ENCODE measurements around the gene CHCHD3. TPM values are rescaled to one million over a fixed set of nuclear protein-coding genes. Genes with fewer than 3 reads are reported as not detected.
A peak's percentile ranks its signal among the peaks of the same experiment; 100 is the strongest.

CHCHD3 gene
- total RNA-seq (10 to 100 TPM; 25.6 to 44.6 (median 31.2) TPM), polyA plus RNA-seq (10 to 100 TPM; 47.7 to 49.7 TPM), total RNA-seq (33.4 reads per million, percentile 62 among the genes with 10 or more reads in this experiment)

DNA sequence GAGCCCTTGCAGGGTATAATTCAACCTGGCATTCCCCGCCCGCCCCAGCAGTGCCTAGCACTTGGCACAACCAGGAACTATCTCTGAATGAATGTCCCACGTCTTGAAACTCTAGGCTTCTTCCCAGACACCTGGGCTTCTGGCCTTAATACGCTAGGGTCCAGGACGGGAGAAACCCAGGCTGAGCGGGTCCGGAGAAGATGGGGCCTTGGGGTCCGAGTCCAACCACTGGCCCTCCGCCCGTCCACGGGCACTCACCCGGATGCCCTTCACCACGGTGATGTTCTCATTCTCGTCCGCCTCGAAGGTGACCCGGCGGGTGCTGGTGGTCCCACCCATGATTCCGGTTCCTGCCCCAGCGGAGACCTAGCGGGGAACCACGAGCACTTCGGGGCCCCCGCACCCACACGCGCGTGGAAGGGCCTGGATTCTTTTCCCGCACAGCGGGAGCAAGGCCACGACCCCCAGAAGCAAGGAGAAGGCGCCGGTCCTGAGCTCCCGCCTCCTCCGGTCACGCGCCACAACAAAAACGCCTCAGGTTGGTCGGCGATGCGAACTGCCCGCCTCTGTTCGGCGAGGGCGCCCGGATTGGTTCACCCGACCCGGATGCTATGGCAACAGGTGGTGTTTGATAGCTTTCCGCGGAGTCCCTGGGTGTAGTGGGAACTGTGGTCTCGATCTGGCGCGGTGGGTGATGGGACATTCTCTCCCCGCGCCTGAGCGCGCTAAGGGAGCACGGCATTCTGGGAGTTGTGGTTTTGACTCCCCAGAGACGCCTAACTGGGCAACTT lies at the start of gene CHCHD3:
Gene CHCHD3, minus strand, starts transcription at position 492 of the 791 bp plus-strand sequence. Its CDS starts 153 bp downstream, at position 339.
- Mint-ChIP-seq H3K36me3 (peaks cover 4 to 9% (median 6%) of the 10 kb centered on the region in 5 donors), H3K27me3 (peaks cover 0 to 7% (median 0%) of the 10 kb centered on the region in 5 donors), H3K4me3 (peak within 1 kb of the TSS; percentile 87 to 95 (median 92)), H3K27ac (peak within 1 kb of the TSS; percentile 52 to 96 (median 93)), H3K9me3 (no peaks in the 10 kb centered on the region), H3K4me1 (peaks cover 13 to 44% (median 34%) of the 10 kb centered on the region in 7 donors)
- peaks cover 14 to 17% of the 10 kb centered on the region in 2 donors for H3K4me1 ChIP-seq (ENCODE audit: control insufficient read depth in 2 of 2, insufficient read depth in 2 of 2, low read length in 2 of 2)
- peak within 1 kb of the TSS; percentile 93 for H3K27ac ChIP-seq (ENCODE audit: low read depth, low read length)
- DNase-seq: peak; percentile 83 to 97 (median 95)
- POLR2A ChIA-PET: interaction anchor here (1.1 kb wide), 1 partner anchor 310 kb away, joined by 3 read pairs; no protein-coding TSS in a partner anchor
- ATAC-seq: peak; percentile 99
- H3K9me3 ChIP-seq (ENCODE audit: control insufficient read depth in 2 of 3, low read length in 3 of 3): no peaks in the 10 kb centered on the region
- peaks cover 0 to 6% (median 0%) of the 10 kb centered on the region in 3 experiments for H3K36me3 ChIP-seq (ENCODE audit: control insufficient read depth in 2 of 3, insufficient read depth in 3 of 3, low read length in 3 of 3)
- H3K27me3 ChIP-seq (ENCODE audit: control insufficient read depth in 2 of 2, insufficient read depth in 2 of 2, low read length in 2 of 2): no peaks in the 10 kb centered on the region
- H3K4me3 ChIP-seq (ENCODE audit: low read length): peak within 1 kb of the TSS; percentile 94
- intact Hi-C loops (cut with micrococcal nuclease): loop anchor here (1.0 to 5.0 kb wide), 13 partner anchors 171 to 1906 kb away; partner anchors contain the start of genes AKR1B1 (in 2 of the 2), AGBL3 (in 1 of the 2), BPGM (in 1 of the 2) and LRGUK (in 1 of the 2)
- CTCF ChIA-PET: no interaction called here

DNA sequence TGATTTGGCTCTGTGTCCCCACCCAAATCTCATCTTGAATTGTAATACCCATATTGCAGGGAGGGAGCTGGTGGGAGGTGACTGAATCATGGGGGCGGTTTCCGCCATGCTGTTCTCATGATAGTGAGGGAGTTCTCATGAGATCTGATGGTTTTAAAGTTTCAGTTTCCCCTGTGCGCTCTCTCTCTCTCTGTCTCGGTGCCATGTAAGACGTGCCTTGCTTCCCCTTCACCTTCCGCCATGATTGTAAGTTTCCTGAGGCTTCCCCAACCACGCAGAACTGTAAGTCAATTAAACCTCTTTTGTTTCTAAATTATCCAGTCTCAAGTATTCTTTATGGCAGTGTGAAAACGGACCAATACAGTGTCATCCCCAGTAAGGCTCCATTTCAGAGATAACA lies 48.3 kb upstream of the CHCHD3 start:
- Mint-ChIP-seq H3K36me3 (peaks cover 0 to 3% (median 0%) of the 10 kb centered on the region in 5 donors), H3K4me3 (no peak overlapping the region), H3K9me3 (peaks cover 0 to 5% (median 1%) of the 10 kb centered on the region in 11 donors), H3K27ac (no peak overlapping the region), H3K27me3 (peaks cover 0 to 11% (median 2%) of the 10 kb centered on the region in 5 donors), H3K4me1 (no peaks in the 10 kb centered on the region)
- Histone ChIP-seq H3K4me3 (ENCODE audit: low read length) (no peak overlapping the region), H3K4me1 (ENCODE audit: control insufficient read depth in 2 of 2, insufficient read depth in 2 of 2, low read length in 2 of 2) (no peaks in the 10 kb centered on the region), H3K9me3 (ENCODE audit: control insufficient read depth in 2 of 3, low read length in 3 of 3) (no peaks in the 10 kb centered on the region), H3K27me3 (ENCODE audit: control insufficient read depth in 2 of 2, insufficient read depth in 2 of 2, low read length in 2 of 2) (no peaks in the 10 kb centered on the region), H3K36me3 (ENCODE audit: control insufficient read depth in 2 of 3, insufficient read depth in 3 of 3, low read length in 3 of 3) (no peaks in the 10 kb centered on the region), H3K27ac (ENCODE audit: low read depth, low read length) (no peak overlapping the region)
- intact Hi-C loops (cut with micrococcal nuclease): no loop called here
- POLR2A ChIA-PET: no interaction called here
- DNase-seq: no peak
- CTCF ChIA-PET: no interaction called here
- ATAC-seq: no peak

DNA sequence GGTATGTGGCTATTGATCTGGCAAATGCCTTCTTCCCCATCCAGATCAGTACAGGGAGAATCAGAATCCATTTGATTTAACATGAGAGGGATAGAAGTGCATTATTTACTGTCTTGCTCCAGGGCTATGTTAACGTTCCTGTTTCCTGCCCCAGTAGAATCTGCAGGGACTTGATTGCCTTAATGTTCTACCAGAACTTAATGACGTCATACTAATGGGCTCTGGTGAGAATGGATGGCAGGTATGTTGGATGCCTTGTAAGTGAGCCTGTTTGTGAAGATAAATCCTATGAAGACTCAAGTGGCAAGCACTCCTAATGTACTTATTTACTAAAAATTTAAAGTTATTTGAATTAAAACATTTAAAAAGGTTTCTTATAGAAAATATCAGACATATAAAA lies 44.5 kb upstream of the CHCHD3 start:
- H3K27me3 ChIP-seq (ENCODE audit: control insufficient read depth in 2 of 2, insufficient read depth in 2 of 2, low read length in 2 of 2): no peaks in the 10 kb centered on the region
- ChIA-PET POLR2A (no interaction called here), CTCF (interaction anchor here (0.5 kb wide), 1 partner anchor 328 kb away, joined by 3 read pairs; no protein-coding TSS in a partner anchor)
- Mint-ChIP-seq H3K27ac (no peak overlapping the region), H3K9me3 (peaks cover 0 to 5% (median 1%) of the 10 kb centered on the region in 11 donors), H3K4me3 (no peak overlapping the region), H3K36me3 (peaks cover 0 to 3% (median 0%) of the 10 kb centered on the region in 5 donors), H3K27me3 (peaks cover 0 to 11% (median 5%) of the 10 kb centered on the region in 5 donors), H3K4me1 (no peaks in the 10 kb centered on the region)
- no peaks in the 10 kb centered on the region for H3K4me1 ChIP-seq (ENCODE audit: control insufficient read depth in 2 of 2, insufficient read depth in 2 of 2, low read length in 2 of 2)
- H3K27ac ChIP-seq (ENCODE audit: low read depth, low read length): no peak overlapping the region
- no peak overlapping the region for H3K4me3 ChIP-seq (ENCODE audit: low read length)
- no peaks in the 10 kb centered on the region for H3K36me3 ChIP-seq (ENCODE audit: control insufficient read depth in 2 of 3, insufficient read depth in 3 of 3, low read length in 3 of 3)
- H3K9me3 ChIP-seq (ENCODE audit: control insufficient read depth in 2 of 3, low read length in 3 of 3): no peaks in the 10 kb centered on the region
- intact Hi-C loops (cut with micrococcal nuclease): no loop called here
- DNase-seq (no peak), ATAC-seq (no peak)

DNA sequence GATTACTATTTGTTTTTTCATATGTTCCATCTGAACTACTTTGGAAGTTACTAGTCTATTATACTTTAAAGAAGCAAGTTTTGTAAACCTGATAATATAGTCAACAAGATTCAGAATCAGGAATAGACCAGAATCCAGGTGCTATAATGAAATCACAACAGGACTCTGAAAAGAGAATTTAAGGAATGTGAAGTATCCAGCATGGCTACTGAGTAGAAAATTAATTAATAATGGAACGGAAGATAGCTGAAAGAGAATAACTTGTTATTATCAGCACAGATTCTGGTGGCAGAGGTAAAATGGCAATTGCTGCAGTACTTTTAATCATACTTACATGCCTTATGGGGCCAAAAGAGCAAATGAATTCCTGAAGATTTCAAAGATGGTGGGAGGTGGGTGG lies 43.1 kb upstream of the CHCHD3 start:
- Histone ChIP-seq H3K4me1 (ENCODE audit: control insufficient read depth in 2 of 2, insufficient read depth in 2 of 2, low read length in 2 of 2) (no peaks in the 10 kb centered on the region), H3K9me3 (ENCODE audit: control insufficient read depth in 2 of 3, low read length in 3 of 3) (no peaks in the 10 kb centered on the region), H3K27me3 (ENCODE audit: control insufficient read depth in 2 of 2, insufficient read depth in 2 of 2, low read length in 2 of 2) (no peaks in the 10 kb centered on the region), H3K27ac (ENCODE audit: low read depth, low read length) (no peak overlapping the region), H3K36me3 (ENCODE audit: control insufficient read depth in 2 of 3, insufficient read depth in 3 of 3, low read length in 3 of 3) (no peaks in the 10 kb centered on the region), H3K4me3 (ENCODE audit: low read length) (no peak overlapping the region)
- DNase-seq (no peak), ATAC-seq (no peak)
- ChIA-PET CTCF (no interaction called here), POLR2A (no interaction called here)
- intact Hi-C loops (cut with micrococcal nuclease): no loop called here
- Mint-ChIP-seq H3K36me3 (no peaks in the 10 kb centered on the region), H3K27me3 (peaks cover 0 to 11% (median 5%) of the 10 kb centered on the region in 5 donors), H3K9me3 (no peaks in the 10 kb centered on the region), H3K4me1 (no peaks in the 10 kb centered on the region), H3K4me3 (no peak overlapping the region), H3K27ac (no peak overlapping the region)

DNA sequence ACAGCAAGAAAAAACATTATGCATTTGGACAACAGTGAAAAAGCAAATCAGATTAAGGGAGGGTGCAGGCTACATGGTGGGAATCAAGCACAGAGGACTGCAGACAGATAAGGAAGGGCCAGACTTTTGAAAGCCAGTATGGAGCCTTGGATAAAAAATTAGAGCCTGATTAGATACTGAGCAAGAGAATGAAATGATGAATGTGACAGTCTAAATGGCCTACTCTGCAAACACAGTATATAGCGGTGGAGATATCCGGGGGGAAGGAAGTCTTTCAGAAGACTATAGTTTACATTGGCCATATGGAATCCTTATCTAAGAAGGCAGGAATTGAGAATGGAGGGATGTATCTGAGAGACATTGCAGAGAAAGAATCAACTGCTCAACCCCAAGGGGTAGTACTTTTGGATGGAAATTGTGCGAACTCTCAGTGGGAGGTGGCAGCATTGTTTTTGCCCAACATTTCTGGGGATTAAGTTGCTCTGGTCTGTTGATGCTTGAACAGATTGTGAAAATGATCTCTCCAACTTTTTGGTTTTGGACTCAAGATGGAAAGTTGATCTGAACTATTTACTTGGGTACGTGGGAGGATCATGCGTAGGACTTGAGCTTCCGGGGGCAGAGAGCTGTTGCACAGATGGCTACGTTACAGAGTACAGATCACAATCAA lies 39.4 kb upstream of the CHCHD3 start:
- H3K4me1 Mint-ChIP-seq: peaks cover 0 to 1% (median 0%) of the 10 kb centered on the region in 7 donors
- intact Hi-C loops (cut with micrococcal nuclease): no loop called here
- no peaks in the 10 kb centered on the region for H3K27me3 ChIP-seq (ENCODE audit: control insufficient read depth in 2 of 2, insufficient read depth in 2 of 2, low read length in 2 of 2)
- ChIA-PET POLR2A (no interaction called here), CTCF (no interaction called here)
- no peak overlapping the region for H3K4me3 Mint-ChIP-seq
- H3K9me3 Mint-ChIP-seq: no peaks in the 10 kb centered on the region
- no peaks in the 10 kb centered on the region for H3K36me3 Mint-ChIP-seq
- H3K27ac Mint-ChIP-seq: no peak overlapping the region
- no peaks in the 10 kb centered on the region for H3K36me3 ChIP-seq (ENCODE audit: control insufficient read depth in 2 of 3, insufficient read depth in 3 of 3, low read length in 3 of 3)
- no peak for ATAC-seq
- H3K9me3 ChIP-seq (ENCODE audit: control insufficient read depth in 2 of 3, low read length in 3 of 3): no peaks in the 10 kb centered on the region
- H3K4me3 ChIP-seq (ENCODE audit: low read length): no peak overlapping the region
- no peak overlapping the region for H3K27ac ChIP-seq (ENCODE audit: low read depth, low read length)
- peaks cover 0 to 9% (median 5%) of the 10 kb centered on the region in 5 donors for H3K27me3 Mint-ChIP-seq
- DNase-seq: no peak
- H3K4me1 ChIP-seq (ENCODE audit: control insufficient read depth in 2 of 2, insufficient read depth in 2 of 2, low read length in 2 of 2): no peaks in the 10 kb centered on the region

DNA sequence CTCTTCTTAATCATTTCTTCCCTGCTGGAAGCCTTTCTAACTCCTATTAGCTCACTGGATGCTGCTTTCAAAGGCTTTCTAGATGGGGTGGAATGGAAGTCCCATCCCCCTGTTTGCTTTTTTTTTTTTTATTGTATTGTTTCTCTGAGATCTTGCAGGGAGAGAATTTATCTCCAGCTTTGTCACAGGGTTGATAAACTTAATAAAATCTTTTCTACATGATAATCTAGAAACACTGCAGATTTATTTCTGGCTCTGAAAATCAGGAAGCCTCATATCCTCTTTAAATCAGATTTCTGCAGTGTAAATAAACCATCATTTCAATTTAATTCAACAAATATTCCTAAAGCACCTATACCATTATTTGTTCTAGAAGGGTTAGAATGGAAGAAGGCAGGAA lies 37.2 kb upstream of the CHCHD3 start:
- CTCF ChIA-PET: no interaction called here
- ATAC-seq (no peak), DNase-seq (no peak)
- Mint-ChIP-seq H3K9me3 (peaks cover 0 to 1% (median 0%) of the 10 kb centered on the region in 11 donors), H3K36me3 (no peaks in the 10 kb centered on the region), H3K27me3 (peaks cover 0 to 5% (median 0%) of the 10 kb centered on the region in 5 donors), H3K4me3 (no peak overlapping the region), H3K27ac (no peak overlapping the region), H3K4me1 (peaks cover 0 to 10% (median 5%) of the 10 kb centered on the region in 7 donors)
- Histone ChIP-seq H3K27me3 (ENCODE audit: control insufficient read depth in 2 of 2, insufficient read depth in 2 of 2, low read length in 2 of 2) (no peaks in the 10 kb centered on the region), H3K36me3 (ENCODE audit: control insufficient read depth in 2 of 3, insufficient read depth in 3 of 3, low read length in 3 of 3) (no peaks in the 10 kb centered on the region), H3K4me3 (ENCODE audit: low read length) (no peak overlapping the region), H3K9me3 (ENCODE audit: control insufficient read depth in 2 of 3, low read length in 3 of 3) (no peaks in the 10 kb centered on the region), H3K4me1 (ENCODE audit: control insufficient read depth in 2 of 2, insufficient read depth in 2 of 2, low read length in 2 of 2) (no peaks in the 10 kb centered on the region), H3K27ac (ENCODE audit: low read depth, low read length) (no peak overlapping the region)
- POLR2A ChIA-PET: no interaction called here
- intact Hi-C loops (cut with micrococcal nuclease): no loop called here
